ENCODE measurements around the gene EXD3. TPM values are rescaled to one million over a fixed set of nuclear protein-coding genes. Genes with fewer than 3 reads are reported as not detected.
"Not testable (repeated sequence)": the region's sequence is repeated elsewhere in the genome, so short reads cannot be mapped to it uniquely, and the experiment has no call there.

EXD3 gene
- total RNA-seq, 1 donor from 2014 or later, result 5.2 TPM

DNA sequence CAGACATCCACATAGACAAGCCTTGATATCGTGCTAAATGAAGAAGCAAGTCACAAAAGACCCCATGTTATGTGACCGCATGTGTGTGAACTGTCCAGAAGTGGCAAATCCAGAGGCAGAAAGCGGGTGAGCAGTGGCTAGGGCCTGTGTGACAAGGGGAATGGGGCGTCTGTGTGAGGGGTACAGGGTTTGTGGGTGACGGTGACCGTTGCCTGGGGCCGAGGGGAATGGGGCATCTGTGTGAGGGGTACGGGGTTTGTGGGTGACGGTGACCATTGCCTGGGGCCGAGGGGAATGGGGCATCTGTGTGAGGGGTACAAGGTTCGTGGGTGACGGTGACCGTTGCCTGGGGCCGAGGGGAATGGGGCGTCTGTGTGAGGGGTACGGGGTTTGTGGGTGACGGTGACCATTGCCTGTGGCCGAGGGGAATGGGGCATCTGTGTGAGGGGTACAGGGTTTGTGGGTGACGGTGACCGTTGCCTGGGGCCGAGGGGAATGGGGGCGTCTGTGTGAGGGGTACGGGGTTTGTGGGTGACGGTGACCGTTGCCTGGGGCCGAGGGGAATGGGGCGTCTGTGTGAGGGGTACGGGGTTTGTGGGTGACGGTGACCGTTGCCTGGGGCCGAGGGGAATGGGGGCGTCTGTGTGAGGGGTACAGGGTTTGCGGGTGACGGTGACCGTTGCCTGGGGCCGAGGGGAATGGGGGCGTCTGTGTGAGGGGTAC lies 44.1 kb downstream of the EXD3 start:
- H3K27ac Mint-ChIP-seq; intact Hi-C loops (cut with micrococcal nuclease); H3K4me1 Mint-ChIP-seq; H3K9me3 Mint-ChIP-seq; H3K27me3 Mint-ChIP-seq; H3K36me3 Mint-ChIP-seq (ENCODE audit: low read depth); DNase-seq; H3K4me3 Mint-ChIP-seq: not testable (repeated sequence)

DNA sequence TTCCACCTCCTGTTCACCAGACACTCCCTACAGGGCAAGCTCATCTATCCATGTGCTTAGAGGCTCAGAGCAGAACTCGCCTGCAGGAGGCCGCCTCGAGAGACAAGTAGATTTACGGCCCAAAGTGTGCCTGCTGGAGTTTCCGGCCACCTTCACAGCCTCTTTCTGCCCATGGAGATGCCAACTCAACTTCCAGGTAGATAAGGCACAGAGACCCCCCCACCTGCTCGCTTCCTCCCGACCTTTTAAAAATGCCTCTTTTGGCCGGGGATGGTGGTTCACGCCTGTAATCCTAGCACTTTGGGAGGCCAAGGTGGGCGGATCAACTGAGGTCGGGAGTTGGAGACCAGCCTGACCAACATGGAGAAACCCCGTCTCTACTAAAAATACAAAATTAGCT lies 46.6 kb downstream of the EXD3 start:
- Mint-ChIP-seq H3K36me3 (ENCODE audit: low read depth) (peaks cover 5% of the 10 kb centered on the region), H3K27me3 (no peaks in the 10 kb centered on the region), H3K4me3 (no peak overlapping the region), H3K4me1 (no peaks in the 10 kb centered on the region), H3K27ac (no peak overlapping the region), H3K9me3 (peaks cover 3% of the 10 kb centered on the region)
- no peak for DNase-seq
- intact Hi-C loops (cut with micrococcal nuclease), result no loop called here

DNA sequence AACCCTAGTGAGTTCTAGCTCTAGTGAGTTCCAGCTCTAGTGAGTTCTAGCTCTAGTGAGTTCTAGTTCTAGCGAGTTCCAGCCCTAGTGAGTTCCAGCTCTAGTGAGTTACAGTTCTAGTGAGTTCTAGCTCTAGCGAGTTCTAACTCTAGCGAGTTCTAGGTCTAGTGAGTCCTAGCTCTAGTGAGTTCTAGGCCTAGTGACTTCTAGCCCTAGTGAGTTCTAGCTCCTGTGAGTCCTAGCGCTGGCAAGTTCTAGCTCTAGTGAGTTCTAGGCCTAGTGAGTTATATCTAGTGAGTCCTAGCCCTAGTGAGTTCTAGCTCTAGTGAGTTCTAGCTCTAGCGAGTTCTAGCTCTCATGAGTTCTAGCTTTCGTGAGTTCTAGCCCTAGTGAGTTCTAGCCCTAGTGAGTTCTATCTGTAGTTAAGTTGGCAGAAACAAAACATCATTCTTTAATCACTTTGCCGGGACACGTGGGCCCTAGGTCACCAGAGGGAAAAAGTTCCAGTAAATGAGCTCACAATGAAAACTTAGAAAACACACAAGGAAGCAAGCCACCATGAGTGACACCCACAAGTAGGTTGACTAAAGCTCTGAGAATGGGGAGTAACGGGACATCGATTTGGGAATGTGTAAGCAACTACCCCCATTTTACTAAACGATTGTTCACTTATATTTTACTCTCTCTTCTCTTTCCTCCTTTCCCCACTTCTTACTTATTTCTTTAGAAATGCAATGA lies 47.5 kb downstream of the EXD3 start:
- intact Hi-C loops (cut with micrococcal nuclease), result no loop called here
- peaks cover 3% of the 10 kb centered on the region for H3K9me3 Mint-ChIP-seq
- H3K27me3 Mint-ChIP-seq, result no peaks in the 10 kb centered on the region
- no peak overlapping the region for H3K27ac Mint-ChIP-seq
- peaks cover 5% of the 10 kb centered on the region for H3K36me3 Mint-ChIP-seq (ENCODE audit: low read depth)
- no peak overlapping the region for H3K4me3 Mint-ChIP-seq
- no peak for DNase-seq
- no peaks in the 10 kb centered on the region for H3K4me1 Mint-ChIP-seq

DNA sequence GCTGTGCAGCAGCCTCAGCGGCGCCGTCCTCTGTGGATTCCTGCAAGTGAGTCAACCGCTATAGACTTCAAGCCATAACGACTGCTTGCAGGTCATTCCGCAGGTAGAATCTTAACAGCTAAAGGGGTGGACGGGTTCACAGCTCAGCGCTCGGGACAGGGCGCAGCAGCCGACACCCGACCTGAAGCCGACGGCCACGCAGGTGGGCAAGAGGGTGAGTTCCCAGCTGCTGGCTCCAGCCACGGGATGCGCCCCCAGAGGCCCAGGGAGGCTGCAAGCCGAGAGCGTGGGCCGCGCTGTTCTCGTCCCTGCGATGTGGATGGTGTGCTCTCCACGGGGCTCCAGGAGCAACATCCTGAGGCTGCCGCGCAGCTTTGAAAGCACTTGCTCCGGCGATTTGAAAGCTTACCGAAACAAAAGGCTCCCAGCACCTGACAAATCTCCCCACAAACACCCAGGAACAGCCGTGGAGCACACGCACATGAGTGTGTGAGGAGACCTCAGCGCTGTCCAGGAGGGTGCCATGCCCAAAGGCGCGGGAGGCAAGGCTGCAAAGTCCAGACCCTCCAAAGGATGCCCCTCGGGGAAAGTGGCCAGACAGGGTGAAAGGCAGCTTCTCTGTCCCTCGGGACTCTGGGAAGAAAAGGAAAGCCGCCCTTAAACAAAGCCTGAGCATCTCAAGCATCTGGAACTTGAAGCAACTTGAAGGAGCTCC lies 48.7 kb downstream of the EXD3 start:
- Mint-ChIP-seq H3K4me3 (no peak overlapping the region), H3K4me1 (no peaks in the 10 kb centered on the region), H3K9me3 (peaks cover 3% of the 10 kb centered on the region), H3K27me3 (no peaks in the 10 kb centered on the region), H3K27ac (no peak overlapping the region), H3K36me3 (ENCODE audit: low read depth) (peaks cover 5% of the 10 kb centered on the region)
- no peak for DNase-seq
- intact Hi-C loops (cut with micrococcal nuclease), result no loop called here

DNA sequence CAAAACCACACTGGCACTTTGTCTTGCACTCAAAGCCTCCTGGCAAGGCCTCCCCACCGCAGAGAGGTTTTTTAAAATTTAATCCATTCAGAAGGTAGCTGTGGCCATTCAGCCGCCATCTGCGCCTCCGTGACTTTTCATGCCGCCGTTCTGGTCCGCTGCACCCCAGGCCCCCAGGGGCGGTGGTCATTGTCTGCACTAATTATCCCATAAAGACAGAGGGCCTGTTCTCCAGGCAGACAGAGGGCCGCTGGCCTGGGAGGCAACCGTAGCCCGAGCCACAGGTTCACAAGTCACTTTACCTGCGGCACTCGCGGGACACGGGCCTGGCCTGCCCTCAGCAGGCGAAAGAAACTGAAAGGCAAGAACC lies 49.4 kb downstream of the EXD3 start:
- Mint-ChIP-seq H3K27ac (no peak overlapping the region), H3K4me1 (no peaks in the 10 kb centered on the region), H3K4me3 (no peak overlapping the region), H3K27me3 (no peaks in the 10 kb centered on the region), H3K9me3 (peaks cover 2% of the 10 kb centered on the region), H3K36me3 (ENCODE audit: low read depth) (peaks cover 4% of the 10 kb centered on the region)
- no peak for DNase-seq
- intact Hi-C loops (cut with micrococcal nuclease), result no loop called here

DNA sequence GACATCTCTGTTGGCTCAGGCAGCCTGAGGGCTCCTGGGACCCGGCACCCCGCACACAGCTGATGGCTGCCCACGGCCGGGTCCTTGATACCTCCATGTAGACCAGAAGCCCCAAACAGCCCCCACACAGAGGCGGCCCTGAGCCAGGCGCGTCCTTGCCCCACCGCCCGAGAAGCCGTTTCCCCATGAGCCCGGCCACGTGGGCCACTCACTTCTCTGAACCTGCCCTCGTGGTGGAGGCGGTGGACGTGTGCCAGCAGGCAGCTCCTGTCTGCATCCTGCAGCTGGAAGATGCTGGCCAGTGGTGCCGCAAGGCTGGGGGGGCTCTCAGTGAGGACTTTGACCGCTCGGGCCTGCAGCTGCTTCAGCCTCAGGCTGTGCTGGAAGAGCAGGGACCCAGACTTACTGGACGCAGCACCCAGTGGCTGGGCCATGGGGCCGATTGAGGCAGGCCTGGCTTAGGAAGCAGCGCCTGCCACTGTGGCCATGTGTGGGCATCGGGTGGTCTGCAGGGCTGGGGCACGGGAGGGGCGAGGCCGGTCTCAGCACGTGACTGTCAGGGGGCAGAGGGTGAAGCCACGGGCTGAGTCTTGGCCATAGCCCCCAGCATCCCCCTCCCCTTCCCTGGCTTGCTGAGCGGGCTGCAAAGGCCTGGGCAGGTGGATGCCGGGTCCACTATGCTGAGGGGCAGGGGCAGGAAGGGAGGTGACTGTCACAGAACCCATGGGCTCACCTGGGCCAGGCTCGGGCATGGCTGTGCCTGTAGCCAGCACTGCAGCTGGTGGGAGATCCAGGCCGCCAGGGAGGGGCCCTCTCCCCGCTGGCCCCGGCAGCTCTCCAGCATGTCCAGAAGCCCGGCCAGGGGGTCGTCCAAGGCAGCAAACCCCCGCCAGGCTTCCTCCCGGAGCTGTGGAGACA lies 50.0 kb downstream of the EXD3 start:
- Mint-ChIP-seq H3K27ac (no peak overlapping the region), H3K4me3 (no peak overlapping the region), H3K27me3 (no peaks in the 10 kb centered on the region), H3K9me3 (no peaks in the 10 kb centered on the region), H3K4me1 (no peaks in the 10 kb centered on the region), H3K36me3 (ENCODE audit: low read depth) (no peaks in the 10 kb centered on the region)
- intact Hi-C loops (cut with micrococcal nuclease), result no loop called here
- no peak for DNase-seq

DNA sequence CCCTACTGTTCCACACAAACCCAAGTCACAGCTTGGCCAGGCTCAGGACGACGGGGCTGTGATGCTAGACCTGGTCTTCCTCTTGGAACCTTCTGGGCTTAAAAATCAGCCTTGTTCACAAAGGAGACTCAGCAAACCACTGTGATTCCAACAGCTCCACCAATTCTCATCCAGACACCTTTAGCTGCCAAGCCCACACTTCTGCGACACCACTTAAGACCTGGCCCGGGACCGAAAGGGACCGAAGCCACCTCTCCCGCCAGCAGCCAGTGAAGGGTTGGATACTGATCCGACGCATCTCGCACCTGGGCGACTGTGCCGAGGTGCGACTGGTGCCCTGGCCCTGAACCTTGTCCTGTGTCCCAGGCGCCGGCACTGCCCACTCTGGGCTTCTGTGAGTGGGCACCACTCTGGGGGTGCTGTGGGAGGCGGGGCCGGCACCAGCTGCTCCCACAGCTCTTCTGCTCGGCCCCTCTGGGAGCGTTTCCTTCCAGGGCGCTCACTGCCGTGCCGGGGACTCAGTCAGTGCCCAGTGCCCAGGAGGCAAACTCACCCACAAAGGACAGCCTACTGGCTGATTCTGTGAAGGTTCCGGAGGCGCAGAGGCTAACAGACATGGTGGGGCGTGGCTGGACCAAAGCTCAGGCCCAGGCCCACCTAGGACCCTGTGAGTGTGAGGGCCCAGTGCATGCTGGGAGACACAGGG lies 50.9 kb downstream of the EXD3 start:
- Mint-ChIP-seq H3K9me3 (no peaks in the 10 kb centered on the region), H3K36me3 (ENCODE audit: low read depth) (no peaks in the 10 kb centered on the region), H3K27me3 (no peaks in the 10 kb centered on the region), H3K27ac (no peak overlapping the region), H3K4me3 (no peak overlapping the region), H3K4me1 (no peaks in the 10 kb centered on the region)
- no peak for DNase-seq
- intact Hi-C loops (cut with micrococcal nuclease), result no loop called here

DNA sequence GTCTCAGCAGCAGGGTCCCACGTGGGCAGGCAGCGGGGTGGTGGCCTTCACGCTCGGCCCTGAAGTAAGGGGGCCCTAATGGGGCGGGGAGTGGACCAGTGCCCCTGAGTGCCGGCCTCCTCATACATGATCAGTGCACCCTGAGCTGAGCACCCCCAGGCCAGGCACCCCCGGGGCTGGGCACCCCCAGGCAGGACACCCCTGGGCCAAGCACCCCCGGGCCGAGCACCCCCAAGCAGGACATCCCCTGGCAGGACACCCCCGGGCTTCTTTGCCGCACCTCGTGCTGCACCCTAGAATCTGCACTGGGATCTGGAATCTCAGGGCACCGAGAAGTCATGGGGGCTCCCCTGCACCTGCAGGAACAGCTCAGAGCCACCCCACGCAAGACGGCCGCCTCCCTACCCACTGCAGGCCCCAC lies 51.4 kb downstream of the EXD3 start:
- Mint-ChIP-seq H3K4me1 (no peaks in the 10 kb centered on the region), H3K4me3 (no peak overlapping the region), H3K9me3 (no peaks in the 10 kb centered on the region)

DNA sequence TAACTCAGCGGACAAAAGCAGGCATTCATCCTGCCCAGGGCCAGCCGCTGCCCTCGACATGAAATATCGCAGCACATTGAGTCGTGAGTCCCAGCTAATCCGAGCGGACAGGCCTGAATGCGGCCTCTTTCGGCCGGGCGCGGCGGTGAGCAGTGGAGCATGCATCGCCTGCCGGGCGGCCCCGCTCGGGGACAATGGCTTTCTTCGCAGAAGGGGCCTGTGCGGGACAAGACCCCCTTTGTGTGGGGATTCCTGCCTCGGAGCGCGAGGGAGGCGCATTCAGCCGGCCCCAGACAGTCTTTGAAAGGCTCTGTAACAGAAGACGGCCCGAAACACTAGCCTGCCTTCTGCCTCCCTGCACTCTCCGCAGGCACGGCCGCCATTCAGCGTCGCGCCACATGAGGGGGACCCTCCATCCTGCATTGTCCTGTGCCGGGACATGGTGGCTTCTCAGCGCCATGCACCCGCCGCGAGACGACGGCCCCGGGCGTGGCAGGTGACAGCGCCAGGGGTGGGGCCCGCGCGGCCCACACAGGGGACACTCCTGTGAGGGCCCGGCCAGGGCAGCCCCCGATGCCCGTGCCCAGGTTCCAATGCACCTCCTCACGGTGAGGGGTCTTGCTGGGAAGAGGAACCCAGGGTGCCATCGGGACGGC lies 52.0 kb downstream of the EXD3 start:
- no peak overlapping the region for H3K4me3 Mint-ChIP-seq
- intact Hi-C loops (cut with micrococcal nuclease), result no loop called here
- no peaks in the 10 kb centered on the region for H3K4me1 Mint-ChIP-seq
- no peak for DNase-seq
- peaks cover 1% of the 10 kb centered on the region for H3K36me3 Mint-ChIP-seq (ENCODE audit: low read depth)
- no peaks in the 10 kb centered on the region for H3K9me3 Mint-ChIP-seq
- no peak overlapping the region for H3K27ac Mint-ChIP-seq
- H3K27me3 Mint-ChIP-seq, result no peaks in the 10 kb centered on the region

More for the DNA sequence above, 51.4 kb downstream of the EXD3 start:
- intact Hi-C loops (cut with micrococcal nuclease), result no loop called here
- no peak overlapping the region for H3K27ac Mint-ChIP-seq
- no peaks in the 10 kb centered on the region for H3K36me3 Mint-ChIP-seq (ENCODE audit: low read depth)
- DNase-seq, result no peak
- no peaks in the 10 kb centered on the region for H3K27me3 Mint-ChIP-seq

DNA sequence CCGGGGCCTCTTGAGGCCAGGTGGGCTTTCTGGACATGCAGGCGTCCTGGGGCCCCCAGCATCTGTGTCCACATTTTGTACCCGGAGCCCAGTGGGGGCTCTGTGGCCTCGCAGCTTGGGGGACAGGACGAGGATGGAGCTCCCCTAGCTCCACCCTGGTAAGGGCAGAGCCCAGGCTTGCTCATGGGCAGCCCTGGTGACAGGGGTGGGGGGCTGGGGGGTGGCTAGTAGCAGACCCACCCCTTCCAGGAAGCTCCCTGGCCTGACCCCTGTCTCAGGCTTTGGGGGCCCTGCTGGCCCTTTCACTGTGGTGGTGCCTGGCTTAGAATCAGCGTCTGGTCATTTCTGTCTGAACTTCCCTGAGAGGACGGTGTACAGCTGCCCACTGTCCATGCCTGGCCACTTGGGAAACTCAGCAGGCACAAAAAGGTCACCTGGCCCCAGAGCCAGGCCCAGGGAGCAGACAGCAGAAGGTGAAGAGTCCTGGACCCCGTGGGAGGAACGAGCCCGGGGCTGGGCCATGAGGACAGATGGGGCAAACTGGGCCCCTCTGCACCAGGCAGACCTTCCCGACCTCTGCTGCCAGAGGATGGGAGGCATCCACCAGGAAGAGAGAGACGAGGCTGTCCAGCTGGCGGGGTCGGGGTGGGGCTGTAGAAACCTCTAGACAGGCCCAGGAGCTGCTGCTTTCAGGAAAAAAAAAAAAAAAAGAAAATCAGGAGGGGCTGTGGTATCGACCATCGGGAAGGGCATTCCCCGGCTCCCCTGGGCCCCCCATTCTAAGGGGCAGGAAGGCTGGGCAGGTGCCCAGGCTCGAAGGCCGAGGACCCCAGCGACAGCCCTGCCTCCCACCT lies 52.8 kb downstream of the EXD3 start:
- no peaks in the 10 kb centered on the region for H3K4me1 Mint-ChIP-seq
- H3K4me3 Mint-ChIP-seq, result no peak overlapping the region
- DNase-seq, result no peak
- peaks cover 1% of the 10 kb centered on the region for H3K36me3 Mint-ChIP-seq (ENCODE audit: low read depth)
- no peaks in the 10 kb centered on the region for H3K27me3 Mint-ChIP-seq
- no peaks in the 10 kb centered on the region for H3K9me3 Mint-ChIP-seq
- no peak overlapping the region for H3K27ac Mint-ChIP-seq
- intact Hi-C loops (cut with micrococcal nuclease), result no loop called here

DNA sequence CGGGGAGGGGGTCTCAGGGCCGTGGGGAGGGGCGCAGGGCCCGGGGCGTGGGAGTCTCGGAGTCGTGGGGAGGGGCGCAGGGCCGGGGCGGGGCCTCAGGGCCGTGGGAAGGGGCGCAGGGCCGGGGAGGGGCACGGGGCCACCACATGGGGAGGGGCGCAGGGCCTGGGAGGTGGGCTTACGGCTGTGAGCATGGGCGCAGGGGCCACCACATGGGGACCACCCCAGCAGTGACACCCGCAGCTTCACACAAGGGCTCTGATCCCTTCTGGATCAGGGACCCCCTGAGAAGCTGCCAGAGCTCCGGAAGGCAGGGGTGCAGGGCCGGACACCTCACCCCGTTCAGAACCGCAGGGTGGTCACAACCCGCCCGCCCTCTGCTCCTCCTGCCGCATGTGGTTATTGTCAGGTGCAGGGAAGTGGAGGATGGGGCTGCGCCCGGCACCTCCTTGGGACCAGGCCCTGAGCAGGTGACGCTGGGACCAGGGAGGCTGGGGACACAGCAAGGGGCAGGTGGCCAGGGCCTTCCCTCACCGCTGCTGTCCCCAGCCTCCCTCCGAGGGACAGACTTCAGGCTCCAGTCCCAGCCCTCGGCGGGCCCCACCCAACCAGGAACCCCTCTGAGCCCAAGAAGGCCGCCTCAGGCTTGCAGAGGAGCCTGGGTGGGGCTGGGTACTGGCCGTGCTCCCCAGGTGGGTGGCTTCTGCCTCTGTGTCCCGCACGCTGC lies 53.7 kb downstream of the EXD3 start:
- H3K4me3 Mint-ChIP-seq, result no peak overlapping the region
- peaks cover 1% of the 10 kb centered on the region for H3K36me3 Mint-ChIP-seq (ENCODE audit: low read depth)
- no peaks in the 10 kb centered on the region for H3K9me3 Mint-ChIP-seq
- intact Hi-C loops (cut with micrococcal nuclease), result no loop called here
- no peaks in the 10 kb centered on the region for H3K27me3 Mint-ChIP-seq
- no peaks in the 10 kb centered on the region for H3K4me1 Mint-ChIP-seq
- no peak overlapping the region for H3K27ac Mint-ChIP-seq
- no peak for DNase-seq
